ENCODE data around the gene BRSK2. TPM values are rescaled to one million over a fixed set of nuclear protein-coding genes. Genes with fewer than 3 reads are reported as not detected.

BRSK2 gene
- total and polyA plus RNA-seq, 2 experiments from 2014 or later: 0.11 TPM; not detected in 1

GRCh38 chr11:1349327-1350041, 40.2 kb upstream of the BRSK2 start:
- H3K36me3 ChIP-seq (ENCODE audit: low read depth): no peaks in the 10 kb centered on the region
- DNase-seq: no peak
- H3K4me1 ChIP-seq (ENCODE audit: insufficient read depth): no peaks in the 10 kb centered on the region
- 45 to 46% methylated on average over 27 to 29 of the region's 29 CpGs for WGBS, 2 experiments (ENCODE audit: low coverage in 1 of 2, low lambda C conversion rate in 2 of 2, missing lambda C conversion rate in 2 of 2)
- no peaks in the 10 kb centered on the region for H3F3A ChIP-seq (ENCODE audit: insufficient read depth)
- no peak for TF ChIP-seq EZH2 (IDR thresholded peaks at IDR 0.05; ENCODE audit: insufficient read depth, poor library complexity, severe bottlenecking)
- no peak for TF ChIP-seq EZH2phosphoT487 (IDR thresholded peaks at IDR 0.05; ENCODE audit: insufficient read depth, low read depth)
- no peak overlapping the region for H3K4me3 ChIP-seq
- no peak overlapping the region for H3K4me2 ChIP-seq (ENCODE audit: unreplicated experiment)
- no peak overlapping the region for H2AFZ ChIP-seq
- H3K9me3 ChIP-seq (ENCODE audit: low read depth): no peaks in the 10 kb centered on the region
- H3K27ac ChIP-seq: no peak overlapping the region
- H3K27me3 ChIP-seq (replicated peaks; ENCODE audit: insufficient read depth): peaks cover 35% of the 10 kb centered on the region
- H3K9ac ChIP-seq: no peak overlapping the region
- H3K9me2 ChIP-seq (ENCODE audit: insufficient read depth): no peaks in the 10 kb centered on the region
- no peaks in the 10 kb centered on the region for H4K20me1 ChIP-seq (ENCODE audit: insufficient read depth)
- in situ Hi-C loops (cut with MboI): no loop called here
- H3K79me2 ChIP-seq (ENCODE audit: insufficient read depth): no peaks in the 10 kb centered on the region

- no peaks in the 10 kb centered on the region for H4K20me1 ChIP-seq (ENCODE audit: insufficient read depth)
- H3K9me3 ChIP-seq (ENCODE audit: low read depth): no peaks in the 10 kb centered on the region
- H3K4me1 ChIP-seq (ENCODE audit: insufficient read depth): no peaks in the 10 kb centered on the region
- H3K4me2 ChIP-seq (ENCODE audit: unreplicated experiment): no peak overlapping the region
- H3K27ac ChIP-seq: no peak overlapping the region
- no peaks in the 10 kb centered on the region for H3K36me3 ChIP-seq (ENCODE audit: low read depth)
- H3K9ac ChIP-seq: no peak overlapping the region
- in situ Hi-C loops (cut with MboI): no loop called here
- no peak overlapping the region for H3K4me3 ChIP-seq
- no peaks in the 10 kb centered on the region for H3K79me2 ChIP-seq (ENCODE audit: insufficient read depth)
- no peak overlapping the region for H2AFZ ChIP-seq
- H3F3A ChIP-seq (ENCODE audit: insufficient read depth): no peaks in the 10 kb centered on the region
- DNase-seq: no peak
- H3K27me3 ChIP-seq (replicated peaks; ENCODE audit: insufficient read depth): peaks cover 33% of the 10 kb centered on the region
- TF ChIP-seq EZH2 (IDR thresholded peaks at IDR 0.05; ENCODE audit: insufficient read depth, poor library complexity, severe bottlenecking) (no peak), EZH2phosphoT487 (IDR thresholded peaks at IDR 0.05; ENCODE audit: insufficient read depth, low read depth) (no peak)
- WGBS, 2 experiments (ENCODE audit: low coverage in 1 of 2, low lambda C conversion rate in 2 of 2, missing lambda C conversion rate in 2 of 2): 56 to 60% methylated on average over 12 to 22 of the region's 22 CpGs
- H3K9me2 ChIP-seq (ENCODE audit: insufficient read depth): no peaks in the 10 kb centered on the region
These were observed 39.5 kb upstream of the BRSK2 start for GRCh38 chr11:1350086-1350725.

- no peak overlapping the region for H3K4me3 ChIP-seq
- H2AFZ ChIP-seq: no peak overlapping the region
- no peak overlapping the region for H3K27ac ChIP-seq
These were observed 38.3 kb upstream of the BRSK2 start for GRCh38 chr11:1351278-1351937.

GRCh38 chr11:1352696-1353382, 36.9 kb upstream of the BRSK2 start:
- no peaks in the 10 kb centered on the region for H4K20me1 ChIP-seq (ENCODE audit: insufficient read depth)
- WGBS, 2 experiments (ENCODE audit: low coverage in 1 of 2, low lambda C conversion rate in 2 of 2, missing lambda C conversion rate in 2 of 2): 21 to 26% methylated on average over 3 to 8 of the region's 8 CpGs
- no peaks in the 10 kb centered on the region for H3K9me2 ChIP-seq (ENCODE audit: insufficient read depth)
- no peak overlapping the region for H3K9ac ChIP-seq
- no peak overlapping the region for H3K4me2 ChIP-seq (ENCODE audit: unreplicated experiment)
- peaks cover 31% of the 10 kb centered on the region for H3K27me3 ChIP-seq (replicated peaks; ENCODE audit: insufficient read depth)
- no peak overlapping the region for H3K27ac ChIP-seq
- no peak overlapping the region for H2AFZ ChIP-seq
- no peak for TF ChIP-seq EZH2 (IDR thresholded peaks at IDR 0.05; ENCODE audit: insufficient read depth, poor library complexity, severe bottlenecking)
- no peak for TF ChIP-seq EZH2phosphoT487 (IDR thresholded peaks at IDR 0.05; ENCODE audit: insufficient read depth, low read depth)
- H3K36me3 ChIP-seq (ENCODE audit: low read depth): no peaks in the 10 kb centered on the region
- no peaks in the 10 kb centered on the region for H3K4me1 ChIP-seq (ENCODE audit: insufficient read depth)
- no peaks in the 10 kb centered on the region for H3F3A ChIP-seq (ENCODE audit: insufficient read depth)
- in situ Hi-C loops (cut with MboI): no loop called here
- H3K9me3 ChIP-seq (ENCODE audit: low read depth): no peaks in the 10 kb centered on the region
- no peak for DNase-seq
- H3K4me3 ChIP-seq: no peak overlapping the region
- H3K79me2 ChIP-seq (ENCODE audit: insufficient read depth): no peaks in the 10 kb centered on the region

More at GRCh38 chr11:1351278-1351937, 38.3 kb upstream of the BRSK2 start:
- Histone ChIP-seq H3K79me2 (ENCODE audit: insufficient read depth) (no peaks in the 10 kb centered on the region), H3K9me2 (ENCODE audit: insufficient read depth) (no peaks in the 10 kb centered on the region), H4K20me1 (ENCODE audit: insufficient read depth) (no peaks in the 10 kb centered on the region), H3F3A (ENCODE audit: insufficient read depth) (no peaks in the 10 kb centered on the region), H3K36me3 (ENCODE audit: low read depth) (no peaks in the 10 kb centered on the region), H3K27me3 (replicated peaks; ENCODE audit: insufficient read depth) (peaks cover 31% of the 10 kb centered on the region), H3K9me3 (ENCODE audit: low read depth) (no peaks in the 10 kb centered on the region), H3K4me1 (ENCODE audit: insufficient read depth) (no peaks in the 10 kb centered on the region), H3K9ac (no peak overlapping the region), H3K4me2 (ENCODE audit: unreplicated experiment) (no peak overlapping the region)
- WGBS, 2 experiments (ENCODE audit: low coverage in 1 of 2, low lambda C conversion rate in 2 of 2, missing lambda C conversion rate in 2 of 2): 65 to 71% methylated on average over 12 of the region's 12 CpGs
- in situ Hi-C loops (cut with MboI): no loop called here
- TF ChIP-seq EZH2 (IDR thresholded peaks at IDR 0.05; ENCODE audit: insufficient read depth, poor library complexity, severe bottlenecking): no peak
- no peak for TF ChIP-seq EZH2phosphoT487 (IDR thresholded peaks at IDR 0.05; ENCODE audit: insufficient read depth, low read depth)
- DNase-seq: no peak

Data from GM23248 (cell line).